ENCODE data around the gene RAB26.

DNA sequence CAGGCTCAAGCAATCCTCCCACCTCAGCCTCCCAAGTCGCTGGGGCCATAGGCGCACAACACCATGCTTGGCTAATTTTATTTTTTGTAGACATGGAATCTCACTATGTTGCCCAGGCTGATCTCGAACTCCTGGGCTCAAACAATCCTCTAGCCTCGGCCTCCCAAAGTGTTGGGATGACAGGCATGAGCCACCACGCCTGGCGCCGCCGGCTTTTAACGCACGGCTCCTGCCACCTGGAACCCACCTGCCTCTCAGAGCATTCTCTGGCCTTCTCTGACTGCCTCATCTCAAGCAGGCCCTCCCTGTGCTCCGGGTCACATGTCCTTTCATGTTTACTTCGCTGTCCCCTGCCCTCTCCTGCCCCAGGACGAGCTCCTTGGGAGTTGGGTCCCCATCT lies 37.6 kb downstream of the RAB26 start:
- TF ChIP-seq, protein P1, sequence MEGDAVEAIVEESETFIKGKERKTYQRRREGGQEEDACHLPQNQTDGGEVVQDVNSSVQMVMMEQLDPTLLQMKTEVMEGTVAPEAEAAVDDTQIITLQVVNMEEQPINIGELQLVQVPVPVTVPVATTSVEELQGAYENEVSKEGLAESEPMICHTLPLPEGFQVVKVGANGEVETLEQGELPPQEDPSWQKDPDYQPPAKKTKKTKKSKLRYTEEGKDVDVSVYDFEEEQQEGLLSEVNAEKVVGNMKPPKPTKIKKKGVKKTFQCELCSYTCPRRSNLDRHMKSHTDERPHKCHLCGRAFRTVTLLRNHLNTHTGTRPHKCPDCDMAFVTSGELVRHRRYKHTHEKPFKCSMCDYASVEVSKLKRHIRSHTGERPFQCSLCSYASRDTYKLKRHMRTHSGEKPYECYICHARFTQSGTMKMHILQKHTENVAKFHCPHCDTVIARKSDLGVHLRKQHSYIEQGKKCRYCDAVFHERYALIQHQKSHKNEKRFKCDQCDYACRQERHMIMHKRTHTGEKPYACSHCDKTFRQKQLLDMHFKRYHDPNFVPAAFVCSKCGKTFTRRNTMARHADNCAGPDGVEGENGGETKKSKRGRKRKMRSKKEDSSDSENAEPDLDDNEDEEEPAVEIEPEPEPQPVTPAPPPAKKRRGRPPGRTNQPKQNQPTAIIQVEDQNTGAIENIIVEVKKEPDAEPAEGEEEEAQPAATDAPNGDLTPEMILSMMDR (IDR thresholded peaks at IDR 0.05 in 8 of 11, conservative IDR thresholded peaks at IDR 0.05 in 3 of 11) = no peak
- no peak for TF ChIP-seq POLR2A (IDR thresholded peaks at IDR 0.05)
